HG03196 (cell line): ENCODE data around the gene C11orf42.

ENCODE experiments used
- ATAC-seq: cut with Tn5 transposase; IDR thresholded peaks from one replicate; pipeline ENCODE4 v1.9.1; 2021; ENCODE audit not compliant: unreplicated experiment

The C11orf42 gene

GRCh38 chr11:6205366-6205765 lies at the start of gene C11orf42:
Gene C11orf42, plus strand, starts transcription at chr11:6205557. Its CDS starts 59 bp downstream, at chr11:6205616.
- ATAC-seq, result no peak

GRCh38 chr11:6156628-6157359 lies 48.6 kb upstream of the C11orf42 start:
- no peak for ATAC-seq

- ATAC-seq, result no peak
Observed at GRCh38 chr11:6170226-6170625, 35.1 kb upstream of the C11orf42 start, which contains the start of gene OR52B2. Gene OR52B2, minus strand, starts transcription at chr11:6170326. Its CDS starts 0 bp downstream, at chr11:6170326.

- ATAC-seq, result no peak
Observed at GRCh38 chr11:6175440-6175839, 29.9 kb upstream of the C11orf42 start.

GRCh38 chr11:6191742-6192141 lies 13.6 kb upstream of the C11orf42 start:
- no peak for ATAC-seq

- no peak for ATAC-seq
Observed at GRCh38 chr11:6194065-6194581, 11.2 kb upstream of the C11orf42 start.

- no peak for ATAC-seq
Observed at GRCh38 chr11:6196396-6196795, 9.0 kb upstream of the C11orf42 start.

GRCh38 chr11:6197466-6198200 lies 7.7 kb upstream of the C11orf42 start:
- ATAC-seq, result no peak

GRCh38 chr11:6199174-6199810 lies 6.1 kb upstream of the C11orf42 start, which contains the start of gene OR52W1:
Gene OR52W1, plus strand, starts transcription at chr11:6199224. Its CDS starts 0 bp downstream, at chr11:6199224.
- ATAC-seq, result no peak

GRCh38 chr11:6200975-6201374 lies 4.4 kb upstream of the C11orf42 start:
- ATAC-seq, result no peak

- ATAC-seq, result no peak
Observed at GRCh38 chr11:6201481-6201880, 3.9 kb upstream of the C11orf42 start.

GRCh38 chr11:6202041-6202440 lies 3.3 kb upstream of the C11orf42 start:
- ATAC-seq, result no peak

- peak; percentile 75 for ATAC-seq
Observed at GRCh38 chr11:6203327-6203726, 2.0 kb upstream of the C11orf42 start.

GRCh38 chr11:6204706-6205105 lies 651 bp upstream of the C11orf42 start:
- ATAC-seq, result no peak

GRCh38 chr11:6206456-6207180 lies 1.3 kb downstream of the C11orf42 start:
- ATAC-seq, result no peak

- ATAC-seq, result no peak
Observed at GRCh38 chr11:6209801-6210200, 4.4 kb downstream of the C11orf42 start.

GRCh38 chr11:6210274-6210955 lies 5.1 kb downstream of the C11orf42 start:
- ATAC-seq, result no peak

GRCh38 chr11:6214530-6214929 lies 9.2 kb downstream of the C11orf42 start:
- no peak for ATAC-seq

GRCh38 chr11:6216501-6216900 lies 11.1 kb downstream of the C11orf42 start:
- ATAC-seq, result no peak

GRCh38 chr11:6217722-6218121 lies 12.4 kb downstream of the C11orf42 start:
- ATAC-seq, result no peak
